GM12872 (cell line): ENCODE results near the gene PZP.

Experiments
- TF ChIP-seq, protein P1 (sequence below): IDR thresholded peaks from 3 replicates; pipeline ENCODE4 v1.5.1; 2011; ENCODE audit warnings: low read depth, mild to moderate bottlenecking, low read length, moderate library complexity; ENCODE audit not compliant: insufficient read depth

PZP gene

DNA sequence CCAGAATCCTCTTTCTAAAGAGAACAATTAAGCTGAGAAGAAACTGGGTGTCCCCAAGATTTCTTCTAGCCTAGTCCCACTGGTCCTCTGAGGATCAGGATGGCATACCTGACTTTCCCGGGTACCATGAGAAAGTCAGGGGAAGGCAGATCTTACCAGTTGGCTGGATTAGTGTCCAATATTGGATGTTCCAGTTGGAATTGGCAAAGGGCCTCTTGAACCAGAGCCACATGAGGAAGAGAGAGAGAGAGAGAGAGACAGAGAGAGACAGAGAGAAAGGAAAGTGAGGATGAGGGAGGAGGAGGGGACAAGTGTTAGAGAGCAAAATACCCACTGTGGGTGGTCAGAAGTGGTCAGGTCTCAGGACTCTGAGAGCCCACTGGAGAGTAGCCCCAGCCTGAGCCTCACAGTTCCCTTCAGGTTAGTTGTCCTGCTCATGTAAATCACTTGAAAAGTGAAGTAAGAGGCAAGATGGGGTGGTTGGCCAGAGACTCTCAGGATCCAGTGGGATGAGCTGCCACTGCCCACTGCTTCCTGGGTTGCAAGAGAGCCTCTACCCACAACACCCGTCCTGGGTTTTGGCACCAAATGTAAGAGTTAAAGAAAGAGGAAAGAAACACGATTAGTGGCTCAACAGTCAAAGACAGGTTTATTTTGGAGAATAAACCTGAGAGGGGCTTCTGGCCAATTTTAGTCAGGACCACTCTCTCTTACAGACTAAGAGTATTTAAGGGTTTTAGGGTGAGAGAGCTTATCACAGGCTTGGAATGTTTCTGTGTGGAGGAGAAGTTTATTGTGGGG, 64.1 kb downstream of the PZP start:
- TF ChIP-seq, protein P1, sequence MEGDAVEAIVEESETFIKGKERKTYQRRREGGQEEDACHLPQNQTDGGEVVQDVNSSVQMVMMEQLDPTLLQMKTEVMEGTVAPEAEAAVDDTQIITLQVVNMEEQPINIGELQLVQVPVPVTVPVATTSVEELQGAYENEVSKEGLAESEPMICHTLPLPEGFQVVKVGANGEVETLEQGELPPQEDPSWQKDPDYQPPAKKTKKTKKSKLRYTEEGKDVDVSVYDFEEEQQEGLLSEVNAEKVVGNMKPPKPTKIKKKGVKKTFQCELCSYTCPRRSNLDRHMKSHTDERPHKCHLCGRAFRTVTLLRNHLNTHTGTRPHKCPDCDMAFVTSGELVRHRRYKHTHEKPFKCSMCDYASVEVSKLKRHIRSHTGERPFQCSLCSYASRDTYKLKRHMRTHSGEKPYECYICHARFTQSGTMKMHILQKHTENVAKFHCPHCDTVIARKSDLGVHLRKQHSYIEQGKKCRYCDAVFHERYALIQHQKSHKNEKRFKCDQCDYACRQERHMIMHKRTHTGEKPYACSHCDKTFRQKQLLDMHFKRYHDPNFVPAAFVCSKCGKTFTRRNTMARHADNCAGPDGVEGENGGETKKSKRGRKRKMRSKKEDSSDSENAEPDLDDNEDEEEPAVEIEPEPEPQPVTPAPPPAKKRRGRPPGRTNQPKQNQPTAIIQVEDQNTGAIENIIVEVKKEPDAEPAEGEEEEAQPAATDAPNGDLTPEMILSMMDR: no peak

DNA sequence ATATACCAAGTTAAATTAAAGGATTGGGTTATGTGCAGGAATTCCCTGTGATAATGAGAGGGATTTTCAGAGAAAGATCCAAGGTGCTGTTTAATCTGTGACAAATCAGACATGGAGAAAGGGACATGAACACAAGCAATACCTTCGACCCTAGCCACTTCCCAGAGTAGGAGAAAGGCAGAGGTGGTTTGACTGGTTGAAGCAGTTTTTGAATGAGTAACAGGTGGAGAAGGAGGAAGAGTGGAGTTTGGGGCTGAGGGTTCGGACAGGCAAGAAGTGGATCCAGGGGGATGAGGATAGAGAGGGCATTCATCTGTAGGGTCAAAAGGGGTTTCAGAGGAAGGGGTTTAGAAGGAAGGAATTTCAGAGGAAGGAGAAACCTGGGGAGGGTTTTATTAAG, 65.1 kb downstream of the PZP start:
- TF ChIP-seq, protein P1: no peak

DNA sequence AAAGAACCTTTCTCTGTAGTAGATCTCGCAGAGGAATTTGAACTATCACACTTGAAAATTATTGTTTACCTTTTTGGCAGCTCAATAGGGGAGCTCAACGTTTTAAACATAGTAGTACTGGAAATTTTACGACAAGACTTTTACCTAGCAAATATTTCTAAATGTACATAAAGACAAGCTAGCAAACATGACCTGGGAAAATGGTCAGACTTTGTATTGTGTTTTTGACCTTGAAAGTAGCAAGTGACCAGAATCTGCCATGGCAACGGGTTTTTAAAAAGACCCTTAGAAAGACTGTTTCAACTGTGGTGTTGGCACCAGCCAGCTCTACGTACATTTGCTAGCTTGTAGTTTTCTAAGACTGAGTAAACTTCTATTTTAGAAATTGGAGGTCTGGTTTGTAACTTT, 72.3 kb downstream of the PZP start:
- TF ChIP-seq, protein P1: no peak

DNA sequence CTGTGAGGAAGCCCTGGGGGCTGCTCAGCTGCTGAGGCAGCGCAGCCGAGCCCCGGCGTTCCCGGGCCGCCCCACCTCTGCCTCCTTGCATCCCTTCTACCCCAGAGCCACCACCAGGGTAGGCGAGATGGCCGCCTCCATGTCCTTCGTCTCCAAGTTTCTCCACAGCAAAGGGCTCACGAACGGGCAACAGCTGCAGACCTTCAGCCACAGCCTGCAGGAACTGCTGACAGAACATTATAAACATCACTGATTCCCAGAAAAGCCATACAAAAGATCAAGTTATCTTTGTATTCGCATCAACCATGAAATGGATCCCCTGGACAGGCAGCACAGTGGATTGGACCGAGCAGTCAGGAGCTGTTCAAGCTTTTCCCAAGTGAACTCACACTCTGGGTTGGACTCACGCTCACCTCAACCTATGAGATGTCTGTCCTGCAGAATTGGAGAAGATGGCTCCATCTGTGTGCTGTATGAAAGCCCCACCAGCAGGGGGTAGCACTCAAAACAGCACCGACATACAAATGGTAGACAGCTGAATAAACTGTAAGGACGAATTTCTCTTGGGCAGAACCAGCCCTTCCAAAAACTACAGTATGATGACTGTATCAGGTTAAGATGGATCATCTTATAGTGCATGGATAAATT, 73.1 kb downstream of the PZP start:
- TF ChIP-seq, protein P1: peak; percentile 72

DNA sequence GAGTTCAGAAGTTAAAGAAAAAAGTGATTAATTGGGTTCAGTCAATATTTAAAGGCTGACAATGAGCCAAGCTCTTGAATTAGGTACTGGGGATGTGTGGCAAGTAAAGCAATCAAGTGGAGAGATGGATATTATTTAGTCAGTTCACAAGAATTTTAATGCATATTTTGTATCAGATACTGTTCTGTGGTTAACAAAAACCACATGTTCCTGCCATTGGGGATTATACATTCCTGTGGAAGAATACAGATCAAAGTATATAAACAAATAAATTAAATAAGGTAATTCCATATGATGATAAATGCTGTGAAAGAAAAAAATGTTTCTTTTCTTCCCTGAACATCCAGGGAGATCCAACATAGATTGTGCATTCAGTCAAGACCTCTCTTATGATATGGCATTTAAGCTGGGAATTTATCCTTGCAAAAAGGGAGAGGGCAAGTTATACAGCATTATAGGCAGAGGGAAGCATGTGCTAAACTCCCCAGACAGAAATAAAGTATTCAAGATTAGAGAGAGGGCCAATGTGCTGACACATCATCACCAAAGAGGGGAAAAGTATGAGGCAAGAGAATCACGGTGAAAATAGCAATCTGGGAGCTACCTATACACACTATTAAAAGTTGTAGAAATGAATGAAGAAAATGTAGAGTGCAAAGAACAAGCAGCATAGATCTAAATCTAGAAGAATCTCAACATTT, 74.8 kb downstream of the PZP start:
- TF ChIP-seq, protein P1: no peak

DNA sequence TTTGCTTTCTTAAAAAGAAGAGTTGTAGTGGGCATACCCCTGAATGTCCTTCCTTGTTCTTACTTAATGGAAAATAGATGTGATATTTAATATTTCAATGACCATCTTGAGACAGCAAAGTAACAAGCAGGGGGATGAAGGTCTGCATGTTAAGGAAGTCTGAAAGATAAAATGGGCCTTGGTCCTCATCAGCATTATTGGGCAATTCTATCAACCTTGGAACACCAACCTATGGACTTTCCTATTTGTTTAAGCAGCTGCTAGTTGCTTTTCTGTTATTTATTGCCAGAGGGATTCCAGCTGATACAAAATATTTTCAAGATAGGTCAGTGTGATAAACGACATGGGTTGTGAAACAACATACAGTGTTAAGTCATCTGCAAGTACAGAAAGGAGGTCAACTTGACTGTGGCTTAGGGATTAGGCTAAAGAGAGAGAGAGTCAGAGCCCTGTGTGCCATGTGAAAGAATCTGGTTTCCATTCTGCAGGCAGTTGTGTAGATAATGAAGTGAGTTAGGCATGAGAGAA, 76.1 kb downstream of the PZP start:
- TF ChIP-seq, protein P1: no peak

DNA sequence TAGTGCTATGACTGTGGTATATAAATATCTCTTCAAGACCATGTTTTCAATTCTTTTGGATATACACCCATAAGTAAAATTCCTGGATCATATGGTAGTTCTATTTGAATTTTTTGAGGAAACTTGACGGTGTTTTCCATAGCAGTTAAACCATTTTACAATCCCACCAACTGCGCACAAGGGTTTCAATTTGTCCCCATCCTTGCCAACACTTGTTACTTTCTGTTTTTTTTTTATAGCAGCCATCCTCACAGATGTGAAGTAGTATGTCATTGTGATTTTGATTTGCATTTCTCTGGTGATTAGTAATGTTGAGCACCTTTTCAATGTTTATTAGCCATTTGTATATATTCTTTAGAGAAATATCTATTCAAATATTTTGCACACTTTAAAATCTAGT, 78.0 kb downstream of the PZP start:
- TF ChIP-seq, protein P1: no peak
